ENCODE results near the gene TCOF1.

The TCOF1 gene

DNA sequence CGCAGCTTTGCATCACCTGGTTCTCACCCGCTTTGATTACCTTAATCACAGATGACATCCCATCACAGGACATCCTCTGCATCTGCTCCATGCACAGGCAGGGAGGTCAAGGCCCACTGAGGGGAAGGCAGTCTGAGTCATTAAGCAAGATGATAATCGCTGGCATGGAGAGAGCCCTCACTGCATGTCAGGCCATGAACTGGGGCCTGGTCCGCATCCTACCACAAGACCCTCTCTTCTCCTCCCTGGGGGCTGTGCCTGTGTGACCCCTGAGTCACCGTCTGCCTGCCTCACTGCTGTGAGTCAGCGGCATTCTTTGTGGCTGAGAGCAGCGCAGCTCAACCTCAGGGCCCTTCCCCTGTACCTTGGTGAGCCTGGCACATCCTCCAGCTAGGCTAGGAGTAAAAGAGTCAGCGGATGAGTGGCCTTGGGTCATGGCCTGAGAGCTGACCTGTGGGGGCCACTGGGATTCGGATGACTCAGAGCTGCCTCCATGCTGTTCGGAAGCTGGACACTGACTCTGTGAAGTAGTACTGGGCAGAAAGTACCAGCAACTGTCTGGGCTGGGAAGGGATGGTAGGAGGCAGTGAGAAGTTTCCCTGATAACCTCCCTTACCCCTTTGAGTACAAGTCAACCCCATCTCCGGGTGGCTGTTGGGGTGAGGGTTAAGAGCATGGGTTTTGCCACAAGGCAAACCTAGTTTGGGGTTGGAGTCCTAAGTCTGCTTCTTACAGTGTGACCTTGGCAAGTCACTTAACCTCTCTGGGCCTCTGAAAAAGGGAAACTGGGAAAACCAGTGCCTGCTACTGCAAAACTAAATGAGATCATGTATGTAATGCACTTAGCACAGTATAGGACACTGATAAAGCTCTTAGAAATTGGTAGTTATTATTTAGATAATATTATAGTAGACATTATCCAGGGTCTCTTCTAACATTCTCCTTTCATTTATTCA is 40.2 kb upstream of the TCOF1 start:
- Histone ChIP-seq H3K27ac (replicated peaks) (no peak overlapping the region), H3K27me3 (ENCODE audit: insufficient read depth, poor library complexity, severe bottlenecking) (no peaks in the 10 kb centered on the region), H3K4me3 (replicated peaks; ENCODE audit: insufficient read depth, low read length) (no peak overlapping the region)
- no peak for DNase-seq (ENCODE audit: low read depth in 1 of 2, low spot score in 1 of 2)
- TF ChIP-seq SPI1 (IDR thresholded peaks at IDR 0.05; ENCODE audit: borderline replicate concordance, low read depth) (no peak), GABPA (IDR thresholded peaks at IDR 0.05; ENCODE audit: low read depth) (no peak), POLR2AphosphoS5 (IDR thresholded peaks at IDR 0.05; ENCODE audit: low read depth) (no peak)
- TF ChIP-seq, protein P1, sequence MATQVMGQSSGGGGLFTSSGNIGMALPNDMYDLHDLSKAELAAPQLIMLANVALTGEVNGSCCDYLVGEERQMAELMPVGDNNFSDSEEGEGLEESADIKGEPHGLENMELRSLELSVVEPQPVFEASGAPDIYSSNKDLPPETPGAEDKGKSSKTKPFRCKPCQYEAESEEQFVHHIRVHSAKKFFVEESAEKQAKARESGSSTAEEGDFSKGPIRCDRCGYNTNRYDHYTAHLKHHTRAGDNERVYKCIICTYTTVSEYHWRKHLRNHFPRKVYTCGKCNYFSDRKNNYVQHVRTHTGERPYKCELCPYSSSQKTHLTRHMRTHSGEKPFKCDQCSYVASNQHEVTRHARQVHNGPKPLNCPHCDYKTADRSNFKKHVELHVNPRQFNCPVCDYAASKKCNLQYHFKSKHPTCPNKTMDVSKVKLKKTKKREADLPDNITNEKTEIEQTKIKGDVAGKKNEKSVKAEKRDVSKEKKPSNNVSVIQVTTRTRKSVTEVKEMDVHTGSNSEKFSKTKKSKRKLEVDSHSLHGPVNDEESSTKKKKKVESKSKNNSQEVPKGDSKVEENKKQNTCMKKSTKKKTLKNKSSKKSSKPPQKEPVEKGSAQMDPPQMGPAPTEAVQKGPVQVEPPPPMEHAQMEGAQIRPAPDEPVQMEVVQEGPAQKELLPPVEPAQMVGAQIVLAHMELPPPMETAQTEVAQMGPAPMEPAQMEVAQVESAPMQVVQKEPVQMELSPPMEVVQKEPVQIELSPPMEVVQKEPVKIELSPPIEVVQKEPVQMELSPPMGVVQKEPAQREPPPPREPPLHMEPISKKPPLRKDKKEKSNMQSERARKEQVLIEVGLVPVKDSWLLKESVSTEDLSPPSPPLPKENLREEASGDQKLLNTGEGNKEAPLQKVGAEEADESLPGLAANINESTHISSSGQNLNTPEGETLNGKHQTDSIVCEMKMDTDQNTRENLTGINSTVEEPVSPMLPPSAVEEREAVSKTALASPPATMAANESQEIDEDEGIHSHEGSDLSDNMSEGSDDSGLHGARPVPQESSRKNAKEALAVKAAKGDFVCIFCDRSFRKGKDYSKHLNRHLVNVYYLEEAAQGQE (IDR thresholded peaks at IDR 0.05; ENCODE audit: insufficient replicate concordance, low read depth), result no peak
- TF ChIP-seq, protein P2, sequence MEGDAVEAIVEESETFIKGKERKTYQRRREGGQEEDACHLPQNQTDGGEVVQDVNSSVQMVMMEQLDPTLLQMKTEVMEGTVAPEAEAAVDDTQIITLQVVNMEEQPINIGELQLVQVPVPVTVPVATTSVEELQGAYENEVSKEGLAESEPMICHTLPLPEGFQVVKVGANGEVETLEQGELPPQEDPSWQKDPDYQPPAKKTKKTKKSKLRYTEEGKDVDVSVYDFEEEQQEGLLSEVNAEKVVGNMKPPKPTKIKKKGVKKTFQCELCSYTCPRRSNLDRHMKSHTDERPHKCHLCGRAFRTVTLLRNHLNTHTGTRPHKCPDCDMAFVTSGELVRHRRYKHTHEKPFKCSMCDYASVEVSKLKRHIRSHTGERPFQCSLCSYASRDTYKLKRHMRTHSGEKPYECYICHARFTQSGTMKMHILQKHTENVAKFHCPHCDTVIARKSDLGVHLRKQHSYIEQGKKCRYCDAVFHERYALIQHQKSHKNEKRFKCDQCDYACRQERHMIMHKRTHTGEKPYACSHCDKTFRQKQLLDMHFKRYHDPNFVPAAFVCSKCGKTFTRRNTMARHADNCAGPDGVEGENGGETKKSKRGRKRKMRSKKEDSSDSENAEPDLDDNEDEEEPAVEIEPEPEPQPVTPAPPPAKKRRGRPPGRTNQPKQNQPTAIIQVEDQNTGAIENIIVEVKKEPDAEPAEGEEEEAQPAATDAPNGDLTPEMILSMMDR (IDR thresholded peaks at IDR 0.05; ENCODE audit: insufficient read depth, low read length), result no peak

DNA sequence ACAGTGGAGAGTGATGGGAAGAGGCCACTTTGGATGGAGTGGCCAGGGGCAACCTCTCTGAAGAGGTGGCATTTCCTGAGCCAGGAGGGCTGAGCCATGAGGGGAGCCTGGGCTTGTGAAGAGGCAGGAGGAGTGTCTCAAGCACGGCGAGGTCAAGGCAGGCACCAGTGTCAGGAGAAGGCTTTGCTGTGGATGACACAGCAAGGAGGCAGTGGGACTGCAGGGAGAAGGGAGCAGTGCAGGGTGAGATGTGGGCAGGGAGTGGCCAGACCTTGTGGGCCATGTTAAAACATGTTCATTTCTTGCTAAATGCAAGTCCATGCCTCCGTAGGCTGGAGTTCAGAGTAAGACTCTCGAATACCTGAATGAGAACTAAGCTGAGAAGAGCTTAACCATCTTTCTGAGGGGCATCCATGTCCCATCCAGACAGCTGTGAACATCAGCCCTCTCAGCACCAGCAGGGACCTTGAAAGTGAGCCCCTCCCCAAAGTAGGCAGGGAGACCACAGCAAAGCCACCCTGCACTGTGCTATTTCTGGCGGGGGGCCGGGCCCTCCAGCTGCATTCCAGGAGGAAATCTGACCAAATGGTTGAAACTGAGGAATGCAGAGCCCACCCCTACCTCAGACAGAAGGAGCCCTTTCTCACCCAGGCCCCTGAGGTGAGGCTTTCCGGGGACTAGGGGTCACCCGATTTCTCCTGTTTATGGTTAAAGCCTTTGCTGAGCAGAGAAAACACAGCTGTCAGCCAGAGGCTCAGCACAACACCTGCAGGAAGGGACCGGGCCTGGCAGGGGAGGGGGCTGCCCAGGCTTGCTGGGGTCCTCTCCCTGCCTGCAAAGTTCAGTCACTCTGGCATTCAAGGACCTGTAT is 38.6 kb upstream of the TCOF1 start:
- no peaks in the 10 kb centered on the region for H3K27me3 ChIP-seq (ENCODE audit: insufficient read depth, poor library complexity, severe bottlenecking)
- no peak overlapping the region for H3K27ac ChIP-seq (replicated peaks)
- TF ChIP-seq, protein P2 (IDR thresholded peaks at IDR 0.05; ENCODE audit: insufficient read depth, low read length), result no peak
- H3K4me3 ChIP-seq (replicated peaks; ENCODE audit: insufficient read depth, low read length), result no peak overlapping the region
- no peak for DNase-seq (ENCODE audit: low read depth in 1 of 2, low spot score in 1 of 2)

DNA sequence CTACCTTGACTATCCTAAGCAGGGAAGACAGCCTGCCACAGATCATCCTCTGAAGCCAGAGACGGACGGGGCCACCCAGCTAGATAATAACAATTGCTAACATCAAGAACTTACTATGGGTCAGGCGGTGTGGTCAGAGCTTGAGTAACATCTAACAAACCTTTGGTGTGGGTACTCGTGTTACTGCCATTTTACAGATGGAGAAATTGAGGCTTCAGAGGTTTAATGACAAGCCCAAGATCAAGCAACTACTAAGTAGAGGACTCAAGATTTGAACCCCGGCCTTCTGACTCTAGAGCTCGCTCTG is 38.1 kb upstream of the TCOF1 start:
- TF ChIP-seq POLR2AphosphoS5 (IDR thresholded peaks at IDR 0.05; ENCODE audit: low read depth), result no peak
- TF ChIP-seq, protein P1 (IDR thresholded peaks at IDR 0.05; ENCODE audit: insufficient replicate concordance, low read depth), result no peak
- TF ChIP-seq, protein P2 (IDR thresholded peaks at IDR 0.05; ENCODE audit: insufficient read depth, low read length), result no peak
- TF ChIP-seq GABPA (IDR thresholded peaks at IDR 0.05; ENCODE audit: low read depth), result no peak
- TF ChIP-seq SPI1 (IDR thresholded peaks at IDR 0.05; ENCODE audit: borderline replicate concordance, low read depth), result no peak
- Histone ChIP-seq H3K27me3 (ENCODE audit: insufficient read depth, poor library complexity, severe bottlenecking) (no peaks in the 10 kb centered on the region), H3K4me3 (replicated peaks; ENCODE audit: insufficient read depth, low read length) (no peak overlapping the region), H3K27ac (replicated peaks) (no peak overlapping the region)
- no peak for DNase-seq (ENCODE audit: low read depth in 1 of 2, low spot score in 1 of 2)
